Activated naive CD4-positive, alpha-beta T cell treated with anti-CD3 and anti-CD28 coated beads, Interleukin-2, amount 50 U/mL, for 72 hours (primary cell): Measurements from ENCODE around the gene APC2. TPM values are rescaled to one million over a fixed set of nuclear protein-coding genes. Genes with fewer than 3 reads are reported as not detected.
"Not testable (repeated sequence)": the region's sequence is repeated elsewhere in the genome, so short reads cannot be mapped to it uniquely, and the experiment has no call there.

Experiments used
- ATAC-seq, 2 donors: fragments of 150-1000 bp; cut with Tn5 transposase; 2 replicates each; pipeline ENCODE4 v1.10.0; 2021; ENCODE audit warnings: mild to moderate bottlenecking in 2 of 2, moderate library complexity in 2 of 2
- DNase-seq, 2 donors: peaks; one replicate each; pipeline ENCODE4 v3.0.0; 2021 to 2022; ENCODE audit warnings: low spot score in 2 of 2
- H3K27ac Mint-ChIP-seq, 2 donors: one replicate each; pipeline ENCODE4 v1.8.0; 2022; ENCODE audit warnings: mild to moderate bottlenecking in 2 of 2, mixed read lengths in 2 of 2
- H3K36me3 Mint-ChIP-seq, 2 donors: one replicate each; pipeline ENCODE4 v1.8.0; 2022; ENCODE audit warnings: mixed read lengths in 2 of 2
- H3K9me3 Mint-ChIP-seq, 2 donors: one replicate each; pipeline ENCODE4 v1.8.0; 2022; ENCODE audit warnings: mixed read lengths in 2 of 2
- total RNA-seq, 2 donors: library from RNA; stranded (reverse); gene quantifications; one replicate each; pipeline ENCODE4 v1.2.3, GENCODE V29; 2022

The APC2 gene
- total RNA-seq, 2 donors from 2014 or later: 0.09 to 0.14 TPM

DNA sequence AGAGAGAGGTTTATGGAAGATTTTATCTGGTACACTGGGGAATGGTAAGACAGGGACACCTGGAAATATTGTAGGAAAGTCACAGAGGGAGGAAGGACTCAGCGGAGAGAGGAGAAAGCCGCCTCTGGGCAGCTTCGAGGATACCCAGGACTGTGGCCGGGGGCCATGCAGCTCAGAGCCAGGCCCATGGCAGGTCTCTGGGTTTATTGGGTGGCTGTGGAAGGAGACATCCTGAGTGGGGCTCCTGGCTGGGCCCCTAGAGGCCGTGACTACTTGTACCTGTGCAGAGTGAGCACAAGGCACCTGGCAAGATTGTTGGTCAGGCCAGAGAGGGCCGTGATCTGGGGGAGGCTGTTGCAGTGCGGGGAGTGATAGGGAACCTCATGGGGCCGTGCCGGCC is 39.1 kb upstream of the APC2 start:
- H3K36me3 Mint-ChIP-seq: peaks cover 20 to 24% of the 10 kb centered on the region in 2 donors
- H3K9me3 Mint-ChIP-seq: no peaks in the 10 kb centered on the region
- no peak for DNase-seq
- peak overlapping the region; percentile 88 to 91 for H3K27ac Mint-ChIP-seq
- no peak for ATAC-seq

DNA sequence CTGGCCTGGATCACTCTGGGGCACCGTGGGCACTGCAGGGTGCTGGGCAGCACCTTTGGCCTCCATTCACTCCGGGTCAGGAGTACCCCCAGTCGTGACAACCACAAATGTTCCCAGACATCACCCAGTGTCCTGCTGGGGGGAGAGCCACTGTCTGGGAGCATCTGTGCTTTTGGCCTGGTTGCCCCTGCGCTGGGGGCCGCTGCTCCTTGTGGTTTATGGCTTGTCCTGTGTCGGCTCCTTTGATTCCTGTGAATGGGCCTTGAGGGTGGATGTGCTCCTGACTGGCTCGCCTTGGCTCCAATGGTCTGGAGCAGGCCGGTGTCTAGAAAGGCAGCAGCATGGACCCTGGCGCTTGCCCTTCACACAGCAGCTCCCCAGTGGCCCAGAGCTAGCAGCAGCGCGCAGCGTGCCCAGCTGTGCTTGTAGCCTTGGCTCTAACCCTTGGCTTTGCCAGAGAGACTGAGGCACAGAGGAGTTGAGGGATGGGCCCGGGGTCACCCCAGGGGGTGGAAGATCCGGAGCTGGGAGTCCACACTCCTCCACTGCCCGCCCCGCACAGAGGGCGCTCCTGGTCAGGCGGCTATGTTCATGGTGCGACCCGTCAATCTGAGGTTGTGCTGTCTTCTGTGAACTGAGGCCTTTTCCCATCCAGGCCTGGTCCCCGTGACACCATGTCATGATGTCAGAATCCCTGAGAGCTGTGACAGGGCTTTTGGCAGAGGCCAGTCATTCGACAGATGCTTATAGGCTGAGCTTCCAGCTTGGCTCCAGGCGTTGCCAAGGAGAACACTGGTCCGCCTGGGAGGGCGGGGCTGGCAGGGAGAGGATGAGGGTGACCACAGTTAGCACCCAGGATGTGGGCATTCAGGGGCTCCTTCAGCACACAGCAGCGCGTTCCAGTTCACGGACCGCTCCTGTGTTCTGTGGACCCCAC is 38.4 kb upstream of the APC2 start:
- Mint-ChIP-seq H3K9me3 (no peaks in the 10 kb centered on the region), H3K27ac (peak overlapping the region; percentile 88 to 91), H3K36me3 (peaks cover 20 to 24% of the 10 kb centered on the region in 2 donors)
- DNase-seq: no peak
- no peak for ATAC-seq

DNA sequence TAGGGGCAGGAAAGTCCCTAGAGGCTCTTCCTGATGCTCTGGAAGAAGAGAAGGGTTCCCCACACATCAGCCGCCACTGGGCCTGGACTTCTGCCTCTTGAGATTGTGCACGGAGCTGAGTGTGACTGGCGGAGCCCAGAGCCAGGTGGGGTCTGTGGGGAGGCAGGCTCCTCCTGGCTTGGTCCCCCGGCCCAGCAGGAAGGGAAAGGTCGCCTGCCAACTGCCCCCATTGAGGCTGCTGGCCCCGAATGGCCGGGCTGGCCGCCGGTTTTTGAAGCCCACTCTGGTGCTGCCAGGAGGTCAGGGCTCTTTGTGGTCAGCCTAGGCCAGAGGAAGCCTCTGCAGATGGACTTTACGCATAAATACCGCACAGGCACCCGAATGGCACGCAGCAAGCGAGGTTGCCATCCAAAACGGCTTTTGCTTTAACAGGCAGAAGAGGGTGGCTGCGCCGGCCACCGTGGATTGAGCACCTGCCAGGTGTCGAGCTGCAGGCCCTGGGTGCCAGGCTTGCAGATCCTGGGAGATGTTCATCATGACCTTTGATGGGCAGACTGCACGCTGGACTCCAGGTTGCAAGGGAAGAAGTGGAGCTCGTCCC is 37.5 kb upstream of the APC2 start:
- H3K27ac Mint-ChIP-seq: peak overlapping the region; percentile 88 to 91
- H3K9me3 Mint-ChIP-seq: no peaks in the 10 kb centered on the region
- H3K36me3 Mint-ChIP-seq: peaks cover 22 to 24% of the 10 kb centered on the region in 2 donors
- ATAC-seq (no peak), DNase-seq (no peak)

DNA sequence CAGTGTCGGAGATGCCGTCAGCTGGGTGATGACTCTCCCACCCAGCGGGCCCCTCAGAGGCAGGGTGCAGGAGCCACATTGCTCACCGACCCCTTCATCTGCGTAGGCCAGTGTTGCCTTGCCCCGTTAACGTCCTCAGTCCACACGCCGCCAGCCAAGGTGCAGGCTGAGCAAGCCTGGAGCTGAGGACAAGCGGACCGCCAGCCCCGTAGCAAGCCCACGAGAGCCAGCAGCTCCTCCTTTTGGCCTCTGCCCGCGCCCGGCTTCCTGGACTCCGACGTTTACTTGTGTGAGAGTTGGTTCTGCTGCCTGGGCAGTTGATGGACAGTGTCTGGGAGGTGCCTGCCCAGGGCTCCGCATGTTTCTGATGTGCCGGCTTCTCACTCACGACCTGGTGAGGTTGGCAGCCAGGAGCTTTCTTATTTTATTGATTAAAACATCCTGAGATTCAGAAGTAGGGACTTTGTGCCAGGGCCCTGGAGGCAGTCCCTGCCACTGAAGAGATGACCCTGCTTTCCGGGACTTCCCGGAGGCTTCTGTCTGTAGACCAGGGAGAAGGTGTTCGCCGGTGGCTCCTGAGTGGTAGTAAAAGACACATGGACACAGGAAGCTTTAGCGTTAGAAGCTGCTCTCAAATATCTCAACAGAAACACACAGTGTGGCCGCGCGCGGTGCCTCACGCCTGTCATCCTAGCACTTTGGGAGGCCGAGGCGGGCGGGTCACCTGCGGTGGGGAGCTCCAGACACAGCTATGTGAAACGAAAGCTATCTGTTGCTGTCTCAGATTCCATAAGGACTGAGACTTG is 36.7 kb upstream of the APC2 start:
- ATAC-seq (no peak), DNase-seq (no peak)
- H3K27ac Mint-ChIP-seq: peak overlapping the region; percentile 79 to 82
- H3K36me3 Mint-ChIP-seq: peaks cover 24 to 26% of the 10 kb centered on the region in 2 donors
- H3K9me3 Mint-ChIP-seq: no peaks in the 10 kb centered on the region

DNA sequence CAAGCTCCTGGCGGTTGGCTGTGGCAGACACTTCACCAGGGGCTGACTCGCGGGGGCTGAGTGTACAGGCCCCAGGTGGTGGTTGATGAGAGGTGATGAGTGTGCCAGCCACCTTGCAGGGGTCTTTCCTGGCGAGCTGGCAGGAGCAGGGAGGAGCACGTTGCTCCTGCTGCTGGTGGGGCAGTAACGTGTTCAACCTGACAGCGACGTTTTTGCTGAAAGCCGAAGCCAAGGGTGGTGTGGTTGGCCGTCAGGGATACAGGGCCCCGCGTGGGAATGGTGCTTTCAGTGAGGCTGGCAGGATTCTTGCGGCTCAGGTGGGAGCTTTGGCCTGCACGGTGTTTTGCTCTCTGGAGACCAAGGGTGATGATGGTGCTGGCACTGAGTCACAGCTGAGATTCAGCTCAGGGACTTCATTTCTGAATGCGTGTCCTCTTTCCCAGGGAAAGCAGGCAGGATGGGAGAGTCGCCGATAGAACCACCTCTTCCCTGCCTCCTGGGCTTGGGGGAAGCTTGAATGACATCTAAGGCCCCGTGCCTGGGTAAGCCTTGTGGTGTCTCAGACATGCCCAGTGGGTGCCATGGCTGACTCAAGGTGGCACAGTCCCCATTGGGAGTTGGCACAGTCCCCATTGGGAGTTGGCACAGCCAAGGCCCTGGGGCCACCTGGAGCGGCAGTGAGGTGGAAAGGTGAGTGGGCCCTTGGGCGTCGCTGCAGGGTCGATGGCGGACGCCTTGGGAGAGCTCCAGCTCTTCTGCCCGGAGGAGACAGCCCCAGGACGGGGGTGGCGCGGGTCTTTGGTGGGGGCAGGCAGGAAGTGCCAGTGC is 33.7 kb upstream of the APC2 start:
- ATAC-seq (no peak), DNase-seq (no peak)
- Mint-ChIP-seq H3K36me3 (peaks cover 0 to 13% of the 10 kb centered on the region in 2 donors), H3K27ac (peak overlapping the region; percentile 82 to 84), H3K9me3 (no peaks in the 10 kb centered on the region)

DNA sequence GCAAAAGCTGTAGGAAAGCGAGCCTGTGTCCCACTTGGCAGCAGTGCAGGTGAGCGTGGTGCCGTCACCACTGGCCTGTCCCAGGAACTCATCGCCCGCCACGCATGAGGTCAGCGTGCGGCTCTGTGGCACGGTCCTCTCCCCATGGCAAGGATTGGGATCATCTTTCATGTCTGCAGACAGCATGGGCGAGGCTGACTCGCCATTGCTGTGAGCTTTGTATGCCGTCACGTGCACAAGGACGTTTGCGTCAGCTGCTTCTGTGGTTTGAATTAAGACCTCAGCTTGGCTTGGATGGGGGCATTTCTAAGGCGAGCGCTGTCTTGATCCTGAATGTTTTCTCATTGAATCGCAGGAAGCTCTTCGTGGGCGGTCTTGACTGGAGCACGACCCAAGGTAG is 32.8 kb upstream of the APC2 start:
- ATAC-seq (no peak), DNase-seq (no peak)
- Mint-ChIP-seq H3K9me3 (no peaks in the 10 kb centered on the region), H3K27ac (peak overlapping the region in 1 of 2 donors; percentile 33), H3K36me3 (peaks cover 0 to 13% of the 10 kb centered on the region in 2 donors)

DNA sequence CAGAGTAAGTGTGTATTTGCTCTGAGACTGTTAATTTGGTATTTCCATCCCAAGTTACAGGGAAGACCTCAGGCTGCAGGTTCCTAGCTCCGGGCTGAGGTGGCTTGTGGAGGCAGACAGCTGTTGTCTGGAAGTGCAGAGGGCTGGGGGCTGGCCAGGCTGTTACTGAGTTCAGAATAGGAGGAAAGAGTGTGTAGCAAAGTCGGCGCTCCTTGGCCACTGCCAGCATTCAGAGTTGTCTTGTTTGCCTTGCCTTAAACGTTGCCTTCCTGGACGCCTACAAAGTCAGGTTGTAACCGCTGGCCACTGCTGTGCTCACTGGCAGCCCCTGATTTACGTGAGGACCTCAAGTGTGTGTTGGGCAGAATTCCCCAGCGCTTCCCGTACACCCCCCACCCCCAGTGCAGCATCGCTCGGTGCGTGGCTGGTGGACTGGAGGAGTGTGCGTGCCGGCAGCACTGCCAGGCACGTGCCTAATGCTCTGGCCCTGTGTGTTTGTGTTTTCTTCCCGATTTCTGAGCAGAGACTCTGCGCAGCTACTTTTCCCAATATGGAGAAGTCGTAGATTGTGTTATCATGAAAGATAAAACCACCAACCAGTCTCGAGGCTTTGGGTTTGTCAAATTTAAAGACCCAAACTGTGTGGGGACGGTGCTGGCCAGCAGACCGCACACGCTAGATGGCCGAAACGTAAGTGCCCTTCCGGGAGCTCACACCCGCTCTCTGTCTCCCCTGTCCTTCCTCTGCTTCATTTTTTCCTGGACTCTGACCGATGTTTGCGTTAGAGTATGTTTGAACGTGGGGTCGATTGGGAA is 32.0 kb upstream of the APC2 start:
- DNase-seq: no peak
- peak overlapping the region in 1 of 2 donors; percentile 33 for H3K27ac Mint-ChIP-seq
- no peaks in the 10 kb centered on the region for H3K9me3 Mint-ChIP-seq
- no peak for ATAC-seq
- H3K36me3 Mint-ChIP-seq: peaks cover under 1 to 20% of the 10 kb centered on the region in 2 donors

DNA sequence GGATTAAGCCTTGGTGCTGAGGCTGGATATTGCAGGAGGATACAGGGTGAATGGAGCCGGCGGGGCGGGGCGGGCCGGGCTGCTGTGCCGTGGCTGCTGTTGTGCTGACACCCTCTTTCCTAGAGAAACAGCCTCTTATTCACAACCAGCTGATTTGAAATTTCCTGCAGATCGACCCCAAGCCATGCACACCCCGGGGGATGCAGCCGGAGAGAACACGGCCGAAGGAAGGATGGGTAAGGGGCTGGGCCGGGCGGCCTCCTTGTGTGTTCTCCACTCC is 31.5 kb upstream of the APC2 start:
- no peak overlapping the region for H3K27ac Mint-ChIP-seq
- ATAC-seq (no peak), DNase-seq (no peak)
- H3K36me3 Mint-ChIP-seq: peaks cover 6 to 25% of the 10 kb centered on the region in 2 donors
- no peaks in the 10 kb centered on the region for H3K9me3 Mint-ChIP-seq

DNA sequence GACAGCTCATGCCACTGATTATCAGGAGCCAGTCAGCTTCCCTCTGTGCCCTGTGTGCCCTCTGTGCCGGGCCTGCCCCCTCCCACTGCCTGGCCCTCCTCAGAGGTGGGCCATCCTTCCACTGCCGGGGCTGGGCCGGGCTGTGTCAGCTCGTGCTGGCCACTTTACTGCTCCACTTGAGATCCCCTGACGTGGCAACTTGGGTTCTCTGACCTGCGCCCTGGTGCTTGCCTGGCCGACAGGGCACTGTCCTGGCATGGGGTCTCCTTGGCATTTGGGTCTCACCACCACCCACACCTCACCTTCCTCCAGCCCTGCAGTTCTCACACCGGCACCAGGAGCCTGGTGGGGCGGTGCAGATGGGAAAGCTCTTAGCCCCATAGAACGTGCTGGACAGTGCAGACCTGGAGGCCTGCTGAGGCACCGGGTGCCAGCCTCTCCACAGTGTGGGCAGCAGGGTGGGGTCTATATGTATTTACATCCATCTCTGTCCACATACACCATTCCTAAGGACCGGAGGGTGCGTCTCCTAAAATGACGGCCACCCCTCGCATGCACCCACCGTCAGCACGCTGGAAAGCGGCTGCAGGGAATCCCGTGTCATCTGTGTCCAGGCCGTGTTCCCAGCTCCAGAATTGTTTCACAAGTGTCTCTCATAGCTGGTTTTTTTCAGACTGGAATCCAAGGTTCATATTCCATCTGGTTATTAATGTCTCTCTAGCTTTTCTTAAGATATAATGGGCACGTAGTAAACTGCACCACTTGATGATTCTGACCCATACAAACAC is 30.8 kb upstream of the APC2 start:
- no peak for DNase-seq
- Mint-ChIP-seq H3K27ac (no peak overlapping the region), H3K9me3 (no peaks in the 10 kb centered on the region), H3K36me3 (peaks cover 7 to 28% of the 10 kb centered on the region in 2 donors)
- ATAC-seq: no peak

DNA sequence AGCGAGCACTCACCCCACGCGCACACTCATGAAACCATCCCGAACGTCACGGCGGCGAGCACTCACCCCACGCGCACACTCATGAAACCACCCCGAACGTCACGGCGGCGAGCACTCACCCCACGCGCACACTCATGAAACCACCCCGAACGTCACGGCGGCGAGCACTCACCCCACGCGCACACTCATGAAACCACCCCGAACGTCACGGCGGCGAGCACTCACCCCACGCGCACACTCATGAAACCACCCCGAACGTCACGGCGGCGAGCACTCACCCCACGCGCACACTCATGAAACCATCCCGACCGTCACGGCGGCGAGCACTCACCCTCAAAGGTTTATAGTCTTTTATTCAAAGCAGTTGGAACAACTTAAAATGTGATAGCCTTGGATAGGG is 29.8 kb upstream of the APC2 start:
- DNase-seq, H3K9me3 Mint-ChIP-seq, ATAC-seq, H3K27ac Mint-ChIP-seq: not testable (repeated sequence)
- H3K36me3 Mint-ChIP-seq: peaks cover 10 to 28% of the 10 kb centered on the region in 2 donors

DNA sequence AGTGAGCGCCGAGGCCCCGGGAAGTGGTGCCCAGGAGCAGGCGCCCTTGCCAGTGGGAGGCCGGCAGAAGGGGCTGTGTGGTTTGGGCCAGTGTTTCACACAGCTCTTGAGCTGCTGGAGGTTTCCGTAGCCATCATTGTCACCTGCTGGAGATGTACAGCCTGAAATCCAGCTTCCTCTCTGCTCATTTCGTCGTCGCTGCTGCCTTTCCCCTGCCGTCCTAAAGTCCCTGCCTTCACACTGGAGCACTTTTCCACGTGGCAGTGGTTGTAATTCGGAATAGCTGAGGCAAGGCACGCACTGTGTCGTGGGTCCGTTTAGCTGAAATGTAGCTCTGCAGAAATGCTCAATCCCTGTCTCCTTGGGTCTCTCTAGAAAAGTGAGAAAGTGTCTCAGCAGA is 29.3 kb upstream of the APC2 start:
- Mint-ChIP-seq H3K36me3 (peaks cover 11 to 28% of the 10 kb centered on the region in 2 donors), H3K9me3 (no peaks in the 10 kb centered on the region), H3K27ac (no peak overlapping the region)
- DNase-seq (no peak), ATAC-seq (no peak)

DNA sequence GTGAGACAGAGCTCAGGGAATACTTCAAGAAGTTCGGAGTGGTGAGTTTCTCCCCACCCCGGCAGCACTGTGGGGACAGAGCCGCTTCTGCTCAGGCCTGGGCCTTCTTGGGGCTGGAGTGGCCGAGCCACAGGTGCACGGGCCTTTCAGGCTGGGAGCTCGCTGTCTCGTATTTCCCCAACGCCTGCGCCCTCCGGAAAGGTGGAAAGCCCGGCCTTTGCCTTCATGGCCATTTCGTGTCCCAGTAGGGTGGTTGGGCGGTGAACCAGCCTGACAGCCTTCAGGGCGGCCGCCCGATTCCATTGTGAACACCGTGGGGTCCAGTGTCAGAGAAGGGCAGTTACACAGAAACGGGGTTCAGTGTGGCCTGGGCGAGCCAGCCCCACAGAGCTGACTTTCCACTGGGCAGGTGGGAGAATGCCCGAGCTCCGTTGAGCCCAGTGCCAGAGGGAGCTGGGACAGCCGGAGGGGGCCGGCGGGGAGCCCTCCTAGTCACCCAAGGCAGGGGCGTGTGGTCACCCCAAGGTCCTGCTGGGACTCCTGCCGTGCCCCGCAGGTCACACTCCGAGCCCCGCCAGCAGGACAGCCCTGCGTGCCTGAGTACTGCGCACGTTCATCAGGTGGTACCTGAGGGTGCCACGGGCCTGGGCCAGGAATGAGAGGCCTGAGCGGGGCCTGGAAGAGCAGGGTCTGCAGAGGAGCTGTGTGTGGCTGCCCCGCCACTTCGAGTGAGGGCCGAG is 28.5 kb upstream of the APC2 start:
- Mint-ChIP-seq H3K27ac (no peak overlapping the region), H3K36me3 (peaks cover 11 to 28% of the 10 kb centered on the region in 2 donors), H3K9me3 (no peaks in the 10 kb centered on the region)
- ATAC-seq (peak in 1 of 2 donors; percentile 21), DNase-seq (no peak)

DNA sequence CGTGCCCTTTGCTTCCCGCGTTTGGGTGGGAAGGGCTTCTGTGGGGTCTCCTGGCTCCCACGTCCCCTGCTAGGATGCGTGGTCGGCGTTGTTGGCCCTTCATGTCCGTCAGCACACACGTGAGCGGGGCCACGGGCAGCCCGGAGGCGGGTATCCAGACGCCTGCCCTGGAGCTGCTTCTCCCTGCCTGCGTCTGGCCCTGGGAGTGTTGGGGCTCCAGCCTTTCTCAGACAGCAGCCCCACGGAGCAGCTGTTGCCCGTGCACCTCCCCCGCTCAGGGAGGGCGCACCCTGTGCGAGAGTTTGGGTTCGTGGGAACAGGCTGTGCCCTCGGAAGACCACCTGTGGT is 28.0 kb upstream of the APC2 start:
- no peaks in the 10 kb centered on the region for H3K9me3 Mint-ChIP-seq
- no peak for DNase-seq
- H3K36me3 Mint-ChIP-seq: peaks cover 11 to 28% of the 10 kb centered on the region in 2 donors
- peak in 1 of 2 donors; percentile 13 for ATAC-seq
- no peak overlapping the region for H3K27ac Mint-ChIP-seq

DNA sequence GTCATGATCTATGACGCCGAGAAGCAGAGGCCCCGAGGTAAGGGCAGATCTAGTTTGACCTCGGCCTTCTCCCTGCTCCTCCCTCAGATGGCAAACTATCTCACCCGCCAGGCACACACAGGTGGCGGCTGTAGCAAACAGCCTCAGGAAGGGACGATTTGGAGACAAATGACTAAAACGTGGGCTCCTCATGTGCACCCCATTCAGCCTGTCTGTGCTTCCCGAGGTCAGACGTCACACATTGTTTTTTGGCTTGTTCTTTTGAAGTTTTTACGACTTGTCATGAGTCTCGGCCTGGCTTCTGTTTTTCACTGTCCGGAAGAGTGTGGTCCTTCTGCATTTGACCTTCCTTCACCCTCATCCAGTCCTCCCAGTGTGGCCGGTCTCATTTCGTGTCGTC is 27.6 kb upstream of the APC2 start:
- Mint-ChIP-seq H3K9me3 (no peaks in the 10 kb centered on the region), H3K36me3 (peaks cover 11 to 26% of the 10 kb centered on the region in 2 donors), H3K27ac (peak overlapping the region in 1 of 2 donors; percentile 22)
- ATAC-seq: no peak
- no peak for DNase-seq
